Measurements from ENCODE around the gene TARS3. TPM values are rescaled to one million over a fixed set of nuclear protein-coding genes. Genes with fewer than 3 reads are reported as not detected.
A peak's percentile ranks its signal among the peaks of the same experiment; 100 is the strongest.

TARS3 gene
- total RNA-seq, 1 donor from 2014 or later = 13.0 TPM

- ATAC-seq (ENCODE audit: low read depth) = no peak
Observed at GRCh38 chr15:101654171-101654570, 70.1 kb downstream of the TARS3 start.

GRCh38 chr15:101652786-101653430 lies 71.4 kb downstream of the TARS3 start:
- H3K27me3 Mint-ChIP-seq = no peaks in the 10 kb centered on the region
- ATAC-seq (ENCODE audit: low read depth) = no peak

More at GRCh38 chr15:101654171-101654570, 70.1 kb downstream of the TARS3 start:
- Mint-ChIP-seq H3K4me1 (peaks cover 43% of the 10 kb centered on the region), H3K36me3 (ENCODE audit: low read depth) (peaks cover 9% of the 10 kb centered on the region), H3K4me3 (peak overlapping the region; percentile 45), H3K27me3 (no peaks in the 10 kb centered on the region), H3K9me3 (no peaks in the 10 kb centered on the region), H3K27ac (peak overlapping the region; percentile 50)
- ChIA-PET POLR2A (interaction anchor here (1.7 to 4.3 kb wide), 2 partner anchors 70 to 359 kb away, joined by 7 to 29 read pairs; partner anchors contain the start of genes SNRPA1 and TARS3), CTCF (interaction anchor here (1.2 to 1.6 kb wide), 4 partner anchors 13 to 366 kb away, joined by 3 to 8 read pairs (median 5); no protein-coding TSS in a partner anchor)
- intact Hi-C loops (cut with micrococcal nuclease) = loop anchor here (5.0 kb wide), 1 partner anchor 647 kb away; no protein-coding TSS in a partner anchor
- no peak for TF ChIP-seq CTCF (IDR thresholded peaks at IDR 0.05)
- no peak for DNase-seq

GRCh38 chr15:101652098-101652785 lies 72.0 kb downstream of the TARS3 start, which contains the start of gene TM2D3:
Gene TM2D3 (minus strand): TSS chr15:101652381. CDS start chr15:101652361, 20 bp downstream.
- Mint-ChIP-seq H3K4me1 (peaks cover 46% of the 10 kb centered on the region), H3K9me3 (no peaks in the 10 kb centered on the region), H3K4me3 (peak within 1 kb of the TSS; percentile 92), H3K27me3 (no peaks in the 10 kb centered on the region), H3K27ac (peak within 1 kb of the TSS; percentile 95), H3K36me3 (ENCODE audit: low read depth) (peaks cover 22% of the 10 kb centered on the region)
- intact Hi-C loops (cut with micrococcal nuclease) = loop anchor here (1.0 to 5.0 kb wide), 6 partner anchors 72 to 1050 kb away; partner anchors contain the start of genes ASB7, CHSY1, LINS1 and LRRK1
- DNase-seq (peak; percentile 99), ATAC-seq (ENCODE audit: low read depth) (peak; percentile 87)
- no peak for TF ChIP-seq CTCF (IDR thresholded peaks at IDR 0.05)
- CTCF ChIA-PET = interaction anchor here (1.0 kb wide), 1 partner anchor 10 kb away, joined by 4 read pairs; no protein-coding TSS in a partner anchor
- POLR2A ChIA-PET = interaction anchor here (0.7 to 4.3 kb wide), 6 partner anchors 11 to 400 kb away, joined by 3 to 29 read pairs (median 6); partner anchors contain the start of genes CHSY1, SNRPA1 and TARS3

More at GRCh38 chr15:101652786-101653430, 71.4 kb downstream of the TARS3 start:
- DNase-seq = no peak
- POLR2A ChIA-PET = interaction anchor here (1.7 to 4.3 kb wide), 2 partner anchors 71 to 357 kb away, joined by 7 to 29 read pairs; partner anchors contain the start of genes SNRPA1 and TARS3
- Mint-ChIP-seq H3K4me3 (peak overlapping the region; percentile 92), H3K27ac (peak overlapping the region; percentile 95), H3K4me1 (peaks cover 46% of the 10 kb centered on the region), H3K9me3 (no peaks in the 10 kb centered on the region), H3K36me3 (ENCODE audit: low read depth) (peaks cover 20% of the 10 kb centered on the region)
- intact Hi-C loops (cut with micrococcal nuclease) = loop anchor here (1.0 to 5.0 kb wide), 6 partner anchors 71 to 1051 kb away; partner anchors contain the start of genes ASB7, CHSY1, LINS1 and LRRK1
- no peak for TF ChIP-seq CTCF (IDR thresholded peaks at IDR 0.05)
- CTCF ChIA-PET = interaction anchor here (1.6 kb wide), 2 partner anchors 12 to 364 kb away, joined by 5 to 8 read pairs; no protein-coding TSS in a partner anchor

GRCh38 chr15:101651554-101652097 lies 72.6 kb downstream of the TARS3 start:
- H3K27me3 Mint-ChIP-seq = no peaks in the 10 kb centered on the region
- peak; percentile 53 for ATAC-seq (ENCODE audit: low read depth)
- CTCF ChIA-PET = interaction anchor here (1.0 kb wide), 1 partner anchor 10 kb away, joined by 4 read pairs; no protein-coding TSS in a partner anchor

More at GRCh38 chr15:101651554-101652097, 72.6 kb downstream of the TARS3 start:
- Mint-ChIP-seq H3K36me3 (ENCODE audit: low read depth) (peaks cover 28% of the 10 kb centered on the region), H3K27ac (peak overlapping the region; percentile 90), H3K4me1 (peaks cover 46% of the 10 kb centered on the region), H3K9me3 (no peaks in the 10 kb centered on the region), H3K4me3 (peak overlapping the region; percentile 92)
- TF ChIP-seq CTCF (IDR thresholded peaks at IDR 0.05) = no peak
- POLR2A ChIA-PET = interaction anchor here (0.6 to 4.3 kb wide), 6 partner anchors 10 to 400 kb away, joined by 3 to 29 read pairs (median 6); partner anchors contain the start of genes CHSY1, SNRPA1 and TARS3
- DNase-seq = no peak
- intact Hi-C loops (cut with micrococcal nuclease) = loop anchor here (1.0 to 5.0 kb wide), 7 partner anchors 10 to 1049 kb away; partner anchors contain the start of genes ASB7, CHSY1, LINS1 and LRRK1
